AG09309 (cell line): ENCODE results near the gene HMBS.

Experiments
- DNase-seq: peaks from one replicate; pipeline ENCODE4 v3.0.0-alpha.2; 2010; ENCODE audit warnings: low read depth
- H3K4me3 ChIP-seq: 2 replicates; pipeline ENCODE4 v1.5.1; 2011; ENCODE audit warnings: mild to moderate bottlenecking, low read depth, low read length, moderate library complexity; ENCODE audit not compliant: control insufficient read depth
- CTCF ChIP-seq: IDR thresholded peaks from 2 replicates; pipeline ENCODE4 v1.5.1; 2011; ENCODE audit warnings: mild to moderate bottlenecking, low read depth, low read length, inconsistent platforms; ENCODE audit not compliant: insufficient read depth, control insufficient read depth; ENCODE audit errors: missing control alignments

HMBS gene

GRCh38 chr11:119108857-119109221, 24.2 kb downstream of the HMBS start:
- no peak for TF ChIP-seq CTCF
- peak overlapping the region; percentile 77 for H3K4me3 ChIP-seq
- no peak for DNase-seq

- no peak overlapping the region for H3K4me3 ChIP-seq
- no peak for TF ChIP-seq CTCF
- DNase-seq: no peak
Measured at GRCh38 chr11:119109843-119110242, 25.2 kb downstream of the HMBS start.

- TF ChIP-seq CTCF: no peak
- DNase-seq: no peak
- H3K4me3 ChIP-seq: no peak overlapping the region
Measured at GRCh38 chr11:119110439-119110838, 25.8 kb downstream of the HMBS start.

GRCh38 chr11:119111361-119111925, 26.8 kb downstream of the HMBS start:
- TF ChIP-seq CTCF: no peak
- DNase-seq: no peak
- no peak overlapping the region for H3K4me3 ChIP-seq

- no peak overlapping the region for H3K4me3 ChIP-seq
Measured at GRCh38 chr11:119112314-119113020, 27.8 kb downstream of the HMBS start.

GRCh38 chr11:119113716-119114115, 29.0 kb downstream of the HMBS start:
- TF ChIP-seq CTCF: no peak
- no peak for DNase-seq
- no peak overlapping the region for H3K4me3 ChIP-seq

More at GRCh38 chr11:119112314-119113020, 27.8 kb downstream of the HMBS start:
- no peak for TF ChIP-seq CTCF
- no peak for DNase-seq

- TF ChIP-seq CTCF: no peak
- H3K4me3 ChIP-seq: no peak overlapping the region
- no peak for DNase-seq
Measured at GRCh38 chr11:119114351-119114750, 29.7 kb downstream of the HMBS start.
